ENCODE data around the gene HCN1.

GRCh38 chr5:45684118-45684517 lies 12.1 kb downstream of the HCN1 start:
- TF ChIP-seq CTCF (IDR thresholded peaks at IDR 0.05) = no peak
- TF ChIP-seq POLR2A (IDR thresholded peaks at IDR 0.05) = no peak
